A673 (cell line): ENCODE data around the gene SLC17A5.

Experiments used
- EZH2 ChIP-seq: fragments of 200-600 bp; sonication (generic); IDR thresholded peaks from 2 replicates; pipeline ENCODE4 v1.6.1; 2017; ENCODE audit warnings: borderline replicate concordance, low read depth, mild to moderate bottlenecking, mixed read lengths, antibody characterized with exemption, low read length; ENCODE audit not compliant: poor library complexity, severe bottlenecking
- TF ChIP-seq, protein P1 (sequence below): fragments of 300-800, 200-600 bp; sonication (generic); conservative IDR thresholded peaks from 2 replicates; pipeline ENCODE4 v1.5.1; 2017; ENCODE audit warnings: low read depth, mild to moderate bottlenecking, antibody characterized with exemption, low read length, moderate library complexity, mixed read lengths

DNA sequence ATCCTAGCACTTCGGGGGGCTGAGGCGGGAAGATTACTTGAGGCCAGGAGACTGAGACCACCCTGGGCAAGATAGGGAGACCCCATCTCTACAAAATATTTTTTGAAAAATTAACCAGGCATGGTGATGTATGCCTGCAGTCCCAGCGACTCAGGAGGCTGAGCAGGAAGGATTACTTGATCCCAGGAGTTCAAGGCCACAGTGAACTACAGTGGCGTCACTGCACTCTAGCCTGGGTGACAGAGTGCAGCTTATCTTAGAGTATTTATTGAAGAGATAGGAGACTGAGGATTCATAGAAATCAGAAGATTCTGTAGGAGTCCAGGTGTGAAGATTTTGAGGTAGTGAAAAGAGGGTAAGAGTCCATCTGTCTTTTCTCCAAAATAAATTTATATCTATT lies 45.0 kb downstream of the SLC17A5 start:
- TF ChIP-seq, protein P1, sequence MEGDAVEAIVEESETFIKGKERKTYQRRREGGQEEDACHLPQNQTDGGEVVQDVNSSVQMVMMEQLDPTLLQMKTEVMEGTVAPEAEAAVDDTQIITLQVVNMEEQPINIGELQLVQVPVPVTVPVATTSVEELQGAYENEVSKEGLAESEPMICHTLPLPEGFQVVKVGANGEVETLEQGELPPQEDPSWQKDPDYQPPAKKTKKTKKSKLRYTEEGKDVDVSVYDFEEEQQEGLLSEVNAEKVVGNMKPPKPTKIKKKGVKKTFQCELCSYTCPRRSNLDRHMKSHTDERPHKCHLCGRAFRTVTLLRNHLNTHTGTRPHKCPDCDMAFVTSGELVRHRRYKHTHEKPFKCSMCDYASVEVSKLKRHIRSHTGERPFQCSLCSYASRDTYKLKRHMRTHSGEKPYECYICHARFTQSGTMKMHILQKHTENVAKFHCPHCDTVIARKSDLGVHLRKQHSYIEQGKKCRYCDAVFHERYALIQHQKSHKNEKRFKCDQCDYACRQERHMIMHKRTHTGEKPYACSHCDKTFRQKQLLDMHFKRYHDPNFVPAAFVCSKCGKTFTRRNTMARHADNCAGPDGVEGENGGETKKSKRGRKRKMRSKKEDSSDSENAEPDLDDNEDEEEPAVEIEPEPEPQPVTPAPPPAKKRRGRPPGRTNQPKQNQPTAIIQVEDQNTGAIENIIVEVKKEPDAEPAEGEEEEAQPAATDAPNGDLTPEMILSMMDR: no peak
- TF ChIP-seq EZH2: no peak
